ENCODE results near the gene DGKH. TPM values are rescaled to one million over a fixed set of nuclear protein-coding genes. Genes with fewer than 3 reads are reported as not detected.

Gene DGKH
- total RNA-seq, 1 experiment from 2014 or later: 9.3 TPM

DNA sequence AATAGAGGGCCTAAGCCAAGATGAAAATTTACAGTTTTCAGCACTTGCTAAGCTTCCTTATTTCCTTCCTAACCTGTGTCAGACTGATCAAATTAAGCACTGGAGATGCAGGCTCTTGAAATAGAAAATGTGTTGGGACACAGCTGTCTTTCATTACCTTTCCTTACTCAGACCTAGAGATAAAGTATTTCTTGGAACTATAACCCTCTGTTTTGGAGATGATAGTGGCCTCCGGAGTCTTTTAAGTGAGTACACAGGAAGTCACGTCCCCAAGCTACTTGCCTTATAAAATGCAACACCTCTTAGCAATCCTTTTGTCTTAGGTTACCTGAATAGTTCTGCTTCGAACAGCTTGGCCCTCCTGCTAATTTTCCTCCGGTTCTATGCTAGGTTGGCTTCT lies 211.1 kb downstream of the DGKH start:
- no TSS peak for BruUV-seq (replicated peaks)
- intact Hi-C loops (cut with micrococcal nuclease; ENCODE audit: unreplicated experiment): no loop called here
- Histone ChIP-seq H3K4me2 (no peak overlapping the region), H3K79me2 (ENCODE audit: low read depth) (no peaks in the 10 kb centered on the region), H3K4me3 (no peak overlapping the region), H2AFZ (no peak overlapping the region), H3K9me3 (ENCODE audit: insufficient read depth, low read depth) (no peaks in the 10 kb centered on the region), H3K4me1 (replicated peaks; ENCODE audit: insufficient read depth) (no peaks in the 10 kb centered on the region), H4K20me1 (ENCODE audit: insufficient read depth) (no peaks in the 10 kb centered on the region), H3K27ac (no peak overlapping the region), H3F3A (ENCODE audit: insufficient read depth, low read depth) (no peaks in the 10 kb centered on the region), H3K36me3 (ENCODE audit: low read depth) (no peaks in the 10 kb centered on the region), H3K27me3 (ENCODE audit: insufficient read depth, low read depth) (no peaks in the 10 kb centered on the region), H3K9me2 (ENCODE audit: insufficient read depth) (no peaks in the 10 kb centered on the region)
- CTCF ChIA-PET: no interaction called here
- no peak for DNase-seq
- POLR2A ChIA-PET (ENCODE audit: unreplicated experiment): no interaction called here
- TF ChIP-seq CTCF (conservative IDR thresholded peaks at IDR 0.05): no peak
- TF ChIP-seq EZH2 (IDR thresholded peaks at IDR 0.05; ENCODE audit: low read depth): no peak

GRCh38 chr13:42260903-42261654 lies 212.6 kb downstream of the DGKH start:
- no peak overlapping the region for H3K4me3 ChIP-seq
- BruUV-seq (replicated peaks): no TSS peak
- H3F3A ChIP-seq (ENCODE audit: insufficient read depth, low read depth): no peaks in the 10 kb centered on the region
- H3K36me3 ChIP-seq (ENCODE audit: low read depth): no peaks in the 10 kb centered on the region
- no peaks in the 10 kb centered on the region for H3K9me3 ChIP-seq (ENCODE audit: insufficient read depth, low read depth)
- no peak for DNase-seq
- H2AFZ ChIP-seq: no peak overlapping the region
- H3K4me2 ChIP-seq: no peak overlapping the region
- CTCF ChIA-PET: no interaction called here
- TF ChIP-seq EZH2 (IDR thresholded peaks at IDR 0.05; ENCODE audit: low read depth): no peak
- no peak for TF ChIP-seq CTCF (conservative IDR thresholded peaks at IDR 0.05)
- H3K9me2 ChIP-seq (ENCODE audit: insufficient read depth): no peaks in the 10 kb centered on the region
- no peak overlapping the region for H3K27ac ChIP-seq
- H3K79me2 ChIP-seq (ENCODE audit: low read depth): no peaks in the 10 kb centered on the region
- intact Hi-C loops (cut with micrococcal nuclease; ENCODE audit: unreplicated experiment): no loop called here
- H4K20me1 ChIP-seq (ENCODE audit: insufficient read depth): no peaks in the 10 kb centered on the region
- POLR2A ChIA-PET (ENCODE audit: unreplicated experiment): no interaction called here
- no peaks in the 10 kb centered on the region for H3K4me1 ChIP-seq (replicated peaks; ENCODE audit: insufficient read depth)
- no peaks in the 10 kb centered on the region for H3K27me3 ChIP-seq (ENCODE audit: insufficient read depth, low read depth)

DNA sequence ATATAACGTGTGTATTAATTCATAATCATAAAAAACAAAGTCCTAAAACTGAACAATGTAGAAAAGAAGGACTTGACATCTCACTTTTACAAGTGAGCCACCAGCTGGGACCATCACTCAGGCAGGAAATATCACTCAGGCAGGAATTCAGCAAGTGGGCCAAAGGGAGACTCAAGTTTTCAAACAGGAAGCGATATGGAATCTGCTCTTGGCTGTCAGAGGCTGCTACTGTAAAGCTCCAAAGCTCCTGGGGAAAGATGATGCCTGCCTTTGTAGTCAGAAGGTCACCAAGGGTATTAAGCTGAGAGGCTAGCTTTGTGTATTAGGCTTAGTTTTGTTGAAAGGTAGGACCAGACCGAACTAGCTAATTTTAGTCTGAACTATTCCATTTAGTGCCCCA lies 218.0 kb downstream of the DGKH start:
- H3K4me2 ChIP-seq: no peak overlapping the region
- no peaks in the 10 kb centered on the region for H4K20me1 ChIP-seq (ENCODE audit: insufficient read depth)
- intact Hi-C loops (cut with micrococcal nuclease; ENCODE audit: unreplicated experiment): no loop called here
- 0 out of 2 replicates have a peak, but pooled peaks cover 5% of the 10 kb centered on the region for H3K4me1 ChIP-seq (replicated peaks; ENCODE audit: insufficient read depth)
- ChIA-PET POLR2A (ENCODE audit: unreplicated experiment) (no interaction called here), CTCF (no interaction called here)
- no peaks in the 10 kb centered on the region for H3F3A ChIP-seq (ENCODE audit: insufficient read depth, low read depth)
- H3K36me3 ChIP-seq (ENCODE audit: low read depth): no peaks in the 10 kb centered on the region
- H3K27ac ChIP-seq: no peak overlapping the region
- no TSS peak for BruUV-seq (replicated peaks)
- H3K79me2 ChIP-seq (ENCODE audit: low read depth): no peaks in the 10 kb centered on the region
- no peak overlapping the region for H3K4me3 ChIP-seq
- H3K27me3 ChIP-seq (ENCODE audit: insufficient read depth, low read depth): no peaks in the 10 kb centered on the region
- no peak for DNase-seq
- H3K9me3 ChIP-seq (ENCODE audit: insufficient read depth, low read depth): no peaks in the 10 kb centered on the region
- no peaks in the 10 kb centered on the region for H3K9me2 ChIP-seq (ENCODE audit: insufficient read depth)
- TF ChIP-seq EZH2 (IDR thresholded peaks at IDR 0.05; ENCODE audit: low read depth) (no peak), CTCF (conservative IDR thresholded peaks at IDR 0.05) (no peak)
- no peak overlapping the region for H2AFZ ChIP-seq

Measured in PC-9 (cell line).